ENCODE data around the gene STXBP6.
"Not testable (repeated sequence)": the region's sequence is repeated elsewhere in the genome, so short reads cannot be mapped to it uniquely, and the experiment has no call there.

STXBP6 gene

DNA sequence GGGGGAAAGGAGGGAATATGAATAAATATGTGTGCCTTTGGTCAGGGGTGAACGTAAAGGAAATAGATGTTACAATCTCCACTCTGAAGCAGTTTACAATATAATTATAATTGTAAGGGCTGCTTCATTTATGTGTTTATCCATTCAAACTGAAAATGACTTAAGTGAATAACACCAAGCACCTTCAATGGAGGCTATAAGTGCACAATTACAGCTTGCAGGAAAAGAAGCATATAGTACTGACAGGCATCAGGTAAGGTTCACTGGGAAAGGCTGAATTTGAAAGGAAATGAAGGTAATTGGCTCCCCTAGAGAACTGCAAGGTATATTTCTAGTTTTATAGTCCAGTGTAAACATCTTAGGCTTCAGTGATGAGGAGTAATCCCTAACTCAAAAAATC is 192.7 kb downstream of the STXBP6 start:
- DNase-seq (ENCODE audit: low spot score): no peak

DNA sequence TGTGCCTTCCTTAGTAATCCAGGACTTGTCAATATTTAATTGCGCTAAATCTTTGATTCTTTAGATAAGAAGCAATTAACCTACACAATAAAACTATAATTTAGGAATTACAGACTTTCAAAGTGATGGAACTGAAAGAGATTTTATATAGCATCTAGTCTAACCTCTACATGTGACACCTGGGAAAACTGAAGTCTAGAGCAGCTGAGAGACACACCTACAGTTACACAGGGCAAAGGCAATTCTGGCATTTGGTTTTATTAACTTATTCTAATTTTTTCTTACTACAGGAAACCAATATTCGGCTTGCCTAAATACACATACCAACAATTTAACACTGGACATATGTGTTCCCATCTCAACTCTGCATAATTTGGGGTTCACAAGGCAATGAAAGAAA is 196.5 kb downstream of the STXBP6 start:
- DNase-seq (ENCODE audit: low spot score): no peak

DNA sequence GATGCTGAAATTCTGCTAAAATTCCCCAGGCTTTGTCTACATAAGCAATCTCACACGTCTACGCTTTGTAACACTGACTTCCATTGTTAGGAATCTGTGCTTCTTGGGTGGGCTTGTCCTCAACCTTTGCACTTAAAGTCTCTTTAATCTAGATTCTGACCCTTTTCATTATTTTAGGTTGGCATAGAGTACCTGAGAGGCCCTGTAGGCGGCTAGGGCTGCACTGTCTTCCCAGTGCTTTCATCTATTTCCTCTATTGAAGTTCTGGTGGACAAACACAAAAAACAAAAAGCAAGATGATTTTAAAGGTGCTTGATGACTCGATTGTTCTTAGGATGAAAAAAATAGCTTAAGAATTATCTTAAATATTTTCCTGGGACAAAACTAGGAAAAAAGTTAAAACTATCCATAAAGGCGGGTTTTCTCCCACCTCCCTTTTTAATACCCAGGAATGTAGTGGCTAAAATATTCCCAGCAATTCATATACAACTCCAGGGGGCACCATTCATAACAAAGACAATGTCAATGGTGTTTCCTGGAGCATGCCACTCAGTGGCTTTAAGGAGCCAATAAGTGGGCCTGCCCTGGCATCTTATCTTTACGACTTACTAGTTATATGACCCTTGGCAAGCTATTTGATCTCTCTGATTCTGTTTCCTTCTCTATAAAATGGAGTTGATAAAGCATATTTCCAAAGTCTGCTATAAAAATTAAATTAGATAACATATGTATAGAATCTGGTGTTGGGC is 197.5 kb downstream of the STXBP6 start:
- DNase-seq (ENCODE audit: low spot score): no peak

DNA sequence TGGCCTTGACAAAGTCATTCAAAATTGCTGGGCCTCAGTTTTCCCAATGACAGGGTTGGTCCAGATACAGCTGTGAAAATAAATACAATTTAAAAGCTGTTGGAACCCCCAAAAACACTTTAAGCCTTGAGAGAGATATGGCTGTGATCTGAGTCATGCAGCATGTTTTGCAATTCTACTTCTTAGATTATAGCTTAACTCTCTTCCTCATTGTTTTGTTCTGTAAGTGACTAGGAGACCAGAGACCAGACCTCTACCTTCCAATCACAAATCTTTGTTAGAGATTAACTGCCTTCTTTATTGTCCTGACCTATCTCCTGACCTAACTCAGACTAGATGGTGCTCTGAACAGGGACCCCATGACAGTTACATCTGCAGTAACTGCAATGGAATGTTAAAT is 198.1 kb downstream of the STXBP6 start:
- DNase-seq (ENCODE audit: low spot score): no peak

DNA sequence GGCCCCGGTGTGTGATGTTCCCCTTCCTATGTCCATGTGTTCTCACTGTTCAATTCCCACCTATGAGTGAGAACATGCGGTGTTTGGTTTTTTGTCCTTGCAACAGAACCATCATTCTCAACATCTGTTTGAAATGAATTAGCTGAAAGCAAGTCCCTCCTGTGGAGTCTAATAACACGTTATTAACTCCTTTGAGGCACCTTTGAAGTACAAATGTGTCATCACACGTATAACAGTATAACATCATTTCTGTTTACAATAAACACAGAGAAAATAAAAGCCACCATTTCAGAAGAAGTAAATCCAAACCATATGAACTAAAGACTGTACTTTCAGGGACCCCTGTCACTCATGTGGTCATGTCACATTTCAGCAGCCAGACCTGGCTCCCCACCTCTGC is 198.5 kb downstream of the STXBP6 start:
- no peak for DNase-seq (ENCODE audit: low spot score)

DNA sequence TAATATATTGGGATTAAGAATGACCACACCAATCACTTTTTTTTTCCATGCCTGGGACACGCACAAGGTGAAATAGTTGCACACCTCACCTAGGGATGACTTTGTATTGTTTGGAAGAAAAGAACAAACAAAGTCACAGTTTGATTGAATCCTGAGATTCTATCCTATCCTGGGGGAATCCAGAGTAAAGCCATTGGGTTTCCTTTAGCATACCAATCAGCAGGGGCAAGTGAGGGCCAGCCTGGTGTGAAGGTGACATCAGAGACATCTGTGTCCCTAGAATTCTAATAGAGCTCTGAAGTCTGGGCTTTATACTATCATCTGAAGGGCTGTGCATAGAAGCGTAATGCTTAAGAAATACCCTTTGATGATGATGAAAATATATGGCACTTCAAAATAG is 199.9 kb downstream of the STXBP6 start:
- no peak for DNase-seq (ENCODE audit: low spot score)

DNA sequence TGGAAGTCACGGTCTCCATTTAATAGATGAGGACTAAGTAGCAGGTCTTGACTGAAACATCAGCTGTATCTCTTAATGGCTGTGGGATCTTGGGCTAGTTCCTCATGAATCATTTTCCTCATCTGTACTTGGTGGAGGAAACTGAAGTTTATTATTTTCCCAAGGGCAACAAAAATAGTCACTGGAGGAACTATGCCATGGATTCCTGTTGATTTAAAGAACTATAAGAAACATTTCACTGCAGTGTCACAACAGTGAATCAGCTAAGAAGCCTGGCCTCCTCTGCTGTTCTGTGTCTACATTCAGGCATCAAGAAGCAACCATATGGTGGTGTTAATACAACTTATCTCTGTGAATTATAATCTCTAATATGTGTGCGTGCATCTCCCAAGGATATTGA is 200.5 kb downstream of the STXBP6 start:
- no peak for DNase-seq (ENCODE audit: low spot score)

DNA sequence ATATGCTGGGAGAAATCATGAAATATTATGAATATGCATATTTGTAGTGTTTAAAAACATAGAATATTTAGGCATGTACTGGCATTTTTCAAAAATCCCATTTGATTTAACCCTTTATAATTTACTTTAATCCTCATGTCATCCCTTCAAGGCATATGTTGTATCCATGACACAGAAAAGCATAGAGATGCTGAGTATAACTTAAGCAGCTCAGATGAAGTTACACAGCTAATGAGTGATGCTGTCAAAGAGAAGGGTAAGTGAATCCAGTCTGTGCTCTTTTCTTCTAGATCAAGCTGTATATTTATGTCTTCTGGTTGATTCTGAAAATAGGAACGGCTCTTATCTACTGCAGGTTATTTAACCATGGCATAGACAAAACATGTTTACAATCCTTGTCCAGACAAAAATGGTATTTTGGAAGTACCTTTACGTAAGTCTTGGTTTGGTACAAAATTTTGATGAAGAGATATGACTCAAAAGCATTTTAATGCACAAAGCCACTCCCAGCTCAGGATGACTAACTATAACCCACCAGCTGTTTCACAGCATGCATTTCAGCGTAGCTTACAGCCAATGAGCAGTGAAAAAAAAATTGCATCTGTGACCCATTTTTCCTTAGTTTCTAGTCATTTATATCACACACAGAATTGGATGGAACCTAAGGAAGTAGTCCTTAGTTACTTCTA is 201.7 kb downstream of the STXBP6 start:
- DNase-seq (ENCODE audit: low spot score): peak; percentile 14

DNA sequence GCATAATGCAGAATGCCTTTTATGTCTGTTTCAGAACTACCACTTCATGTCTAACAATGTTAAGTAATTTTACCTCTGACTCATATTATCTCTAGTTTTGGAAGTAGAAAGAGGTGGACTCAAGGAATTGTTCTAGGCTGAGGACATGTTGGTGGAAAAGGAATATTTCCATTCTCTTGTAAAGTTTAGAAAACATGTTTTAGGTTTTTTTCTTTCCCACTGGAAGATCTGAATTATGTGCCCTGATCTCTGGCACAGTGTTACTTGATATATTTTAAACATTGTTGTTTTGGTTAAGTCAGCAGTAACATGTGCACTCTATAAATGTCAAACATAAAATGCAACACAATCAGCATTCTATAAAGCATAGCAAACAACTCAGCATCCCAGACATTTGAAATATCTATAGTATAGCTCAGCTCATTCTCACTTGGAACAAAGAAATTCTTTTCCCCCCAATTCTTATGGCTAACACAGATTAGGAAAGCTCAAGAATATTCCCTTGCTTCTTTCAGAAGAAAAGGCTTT is 202.3 kb downstream of the STXBP6 start:
- no peak for DNase-seq (ENCODE audit: low spot score)

DNA sequence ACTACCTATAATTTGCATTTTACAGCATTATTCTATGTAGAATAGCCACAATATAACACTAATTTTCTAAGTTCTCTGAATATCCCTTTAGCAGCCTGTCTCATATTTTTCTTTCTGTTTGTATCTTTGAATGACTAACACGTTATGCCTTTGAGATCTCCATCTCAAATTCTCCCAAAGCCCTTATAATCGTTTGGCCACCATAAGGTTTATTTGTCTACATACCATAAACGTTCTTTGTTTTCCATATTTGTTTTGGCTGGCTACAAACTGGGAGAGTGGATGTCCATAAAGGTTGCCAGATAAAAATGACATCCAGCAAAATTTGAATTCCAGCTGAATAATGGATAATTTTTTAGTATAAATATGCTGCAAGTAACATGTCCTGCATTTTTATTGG is 203.7 kb downstream of the STXBP6 start:
- DNase-seq (ENCODE audit: low spot score): no peak

DNA sequence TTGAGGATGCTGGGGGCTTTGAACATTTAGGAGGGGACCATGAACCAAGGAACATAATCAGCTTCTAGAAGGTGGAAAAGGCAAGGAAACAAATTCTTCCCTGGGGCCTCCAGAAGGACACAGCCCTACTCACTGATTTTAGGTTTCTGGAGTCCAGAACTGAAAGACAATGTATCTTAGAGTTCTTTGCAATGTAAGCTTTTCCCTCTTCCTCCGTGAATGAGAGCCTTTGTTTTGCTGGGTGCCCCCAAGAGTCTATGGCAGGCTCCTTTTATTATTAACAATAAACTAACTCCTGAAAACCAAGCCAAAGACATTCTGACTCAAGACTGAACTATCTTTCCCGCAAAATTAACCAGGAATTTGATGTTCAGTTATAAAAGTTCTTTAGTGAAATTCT is 204.1 kb downstream of the STXBP6 start:
- DNase-seq (ENCODE audit: low spot score): no peak

DNA sequence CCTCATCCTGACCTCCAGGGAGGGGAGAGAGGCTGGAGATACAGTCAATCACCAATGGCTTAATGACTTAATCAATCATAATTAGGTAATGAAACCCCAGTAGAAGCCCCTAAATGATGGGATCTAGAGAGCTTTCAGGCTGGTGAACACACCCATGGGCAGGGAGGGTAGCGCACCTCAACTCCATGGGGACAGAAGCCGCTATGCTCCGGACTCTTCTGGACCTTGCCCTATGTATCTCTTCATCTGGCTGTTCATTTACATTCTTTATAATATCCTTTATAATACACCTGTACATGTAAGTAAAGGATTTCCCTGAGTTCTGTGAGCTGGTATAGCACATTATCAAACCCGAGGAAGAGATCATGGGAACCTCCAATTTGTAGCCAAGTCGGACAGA is 205.9 kb downstream of the STXBP6 start:
- no peak for DNase-seq (ENCODE audit: low spot score)

DNA sequence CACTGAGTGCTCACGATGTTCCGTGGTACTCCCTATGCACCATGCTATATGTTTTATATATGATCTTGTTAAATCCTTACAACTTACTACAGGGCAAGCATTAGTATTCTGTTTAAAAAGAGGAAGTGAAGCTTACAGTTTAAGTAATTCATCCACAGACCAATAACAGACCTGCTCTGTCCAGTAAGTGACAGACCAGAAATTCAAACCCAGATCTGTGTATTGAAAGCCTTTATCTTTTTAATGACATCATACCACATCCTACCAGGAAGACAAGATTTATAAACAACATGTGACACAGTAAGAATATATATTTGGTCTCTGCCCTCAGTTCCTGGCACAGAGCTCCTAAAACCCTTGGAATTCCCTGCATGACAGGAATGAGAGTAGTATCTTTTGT is 206.5 kb downstream of the STXBP6 start:
- no peak for DNase-seq (ENCODE audit: low spot score)

DNA sequence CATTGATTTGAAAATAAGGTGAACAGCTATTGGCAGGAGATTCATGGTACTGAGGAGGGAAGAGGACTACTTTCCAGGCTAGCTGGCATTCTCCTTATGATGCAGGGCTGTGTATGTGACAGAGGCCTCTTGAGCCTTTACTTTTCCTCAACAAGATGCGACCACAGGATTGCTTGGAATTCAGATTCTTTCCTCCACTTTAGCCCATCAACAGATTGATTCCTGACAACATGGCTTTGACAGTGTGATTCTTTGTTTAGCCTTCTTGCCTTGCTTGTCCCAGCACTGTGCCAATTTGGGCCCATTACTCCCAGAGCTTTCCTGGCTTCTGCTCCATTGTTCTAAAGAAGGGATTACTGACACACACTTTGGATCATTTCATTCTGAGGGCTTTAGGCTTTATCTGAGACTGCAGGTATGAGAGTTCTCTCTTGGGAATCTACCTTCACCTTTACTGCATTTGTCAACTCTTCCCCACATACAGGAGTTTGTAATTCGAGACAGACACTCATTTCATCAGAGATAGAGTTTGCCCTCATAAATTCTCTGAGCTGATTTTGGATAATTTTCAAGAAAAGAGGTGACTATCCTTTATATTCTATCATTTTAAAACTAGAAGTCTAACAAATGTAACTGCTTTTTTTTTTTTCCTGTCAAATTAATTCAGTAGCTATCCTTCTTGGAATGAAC is 209.6 kb downstream of the STXBP6 start:
- no peak for DNase-seq (ENCODE audit: low spot score)

DNA sequence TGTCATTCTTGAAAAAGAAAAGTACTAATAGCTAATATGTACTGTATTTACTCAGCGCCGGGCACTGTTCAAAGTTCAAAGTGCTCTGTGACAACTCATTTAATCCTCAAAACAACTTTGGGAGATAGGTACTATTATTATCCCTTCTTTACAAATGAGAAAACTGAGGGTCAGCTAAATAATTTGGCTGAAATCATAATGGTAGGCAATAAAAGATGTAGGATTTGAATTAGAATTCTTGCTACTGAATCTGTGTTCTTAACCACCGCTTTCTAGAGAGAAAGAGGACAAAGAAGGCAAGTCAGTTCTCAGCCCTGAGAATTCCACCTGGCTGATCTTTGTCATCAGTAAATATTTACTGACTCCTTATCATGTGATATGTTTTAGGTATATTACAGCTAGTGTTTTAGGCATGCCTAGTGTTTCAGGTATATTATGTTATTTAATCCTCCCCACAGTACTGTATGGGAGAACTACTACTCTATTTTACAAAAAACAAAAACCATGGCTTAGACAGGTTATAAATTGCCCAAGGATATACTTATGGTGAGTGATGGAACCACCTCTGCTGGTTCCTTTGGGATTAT is 210.2 kb downstream of the STXBP6 start:
- DNase-seq (ENCODE audit: low spot score): no peak

DNA sequence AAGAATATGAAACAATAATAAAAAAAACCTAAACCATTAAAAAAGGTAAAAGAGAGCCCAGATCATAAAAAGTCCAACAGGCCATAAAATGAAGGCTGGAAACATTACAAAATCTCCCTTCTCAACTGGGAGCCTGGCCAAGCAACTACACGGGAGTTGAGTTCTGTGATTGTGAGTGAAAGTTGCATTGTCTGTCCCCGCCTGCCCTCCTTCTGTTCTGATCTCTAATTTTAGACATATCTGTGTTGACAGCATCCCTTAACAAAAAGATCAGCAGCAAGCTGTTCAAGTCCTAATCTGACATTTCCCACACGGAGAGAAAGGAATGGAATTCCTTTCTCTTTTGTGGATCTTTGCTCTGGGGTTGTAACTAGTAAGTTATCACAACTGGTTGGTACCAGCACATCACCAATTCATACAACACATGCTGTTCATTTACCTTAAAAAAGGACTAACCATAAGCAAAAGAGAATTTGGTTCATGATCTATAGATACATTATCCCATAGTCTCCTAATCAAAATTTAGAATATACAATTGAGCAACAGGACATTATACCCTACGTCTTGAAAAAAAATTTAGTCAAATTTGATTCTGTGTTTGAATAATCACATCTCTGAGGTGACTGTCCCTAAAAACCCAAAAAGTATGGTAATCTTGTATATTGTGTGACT is 210.9 kb downstream of the STXBP6 start:
- DNase-seq (ENCODE audit: low spot score): peak; percentile 58

DNA sequence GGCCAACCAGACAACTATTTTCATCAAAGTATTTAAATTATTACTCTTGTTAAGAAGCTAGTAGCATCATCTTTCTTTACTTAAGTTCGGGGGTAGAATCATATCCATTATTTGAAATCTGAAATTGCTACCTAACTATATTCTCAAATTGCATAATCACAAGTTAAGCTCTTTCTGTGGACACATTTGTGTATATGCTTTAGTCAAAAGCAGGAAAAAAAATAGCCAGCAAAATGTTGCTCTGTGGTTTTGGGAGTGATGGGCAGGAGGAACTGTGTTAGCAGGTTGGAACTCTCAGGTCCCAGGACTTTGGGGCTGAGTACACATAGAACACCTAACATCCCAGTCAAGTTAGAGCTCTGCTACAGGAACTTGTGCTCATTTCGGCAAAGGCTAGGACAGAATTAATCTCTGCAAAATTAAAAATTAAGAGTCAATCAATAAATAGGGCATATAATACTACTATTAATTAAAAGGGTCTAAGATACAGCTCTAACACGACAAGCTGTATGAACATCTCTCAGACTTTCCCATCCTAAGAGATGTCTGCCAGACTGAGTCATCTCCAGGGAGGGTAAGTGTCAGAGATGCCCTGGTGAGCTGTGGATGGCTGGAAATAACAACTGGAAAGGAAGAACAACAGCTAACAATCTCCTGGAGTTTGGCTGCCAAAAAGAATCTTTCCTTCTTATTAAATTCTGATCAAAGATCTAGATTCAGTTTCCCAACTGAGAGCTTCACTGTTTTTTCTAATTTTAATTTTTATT is 212.5 kb downstream of the STXBP6 start:
- DNase-seq (ENCODE audit: low spot score): no peak

DNA sequence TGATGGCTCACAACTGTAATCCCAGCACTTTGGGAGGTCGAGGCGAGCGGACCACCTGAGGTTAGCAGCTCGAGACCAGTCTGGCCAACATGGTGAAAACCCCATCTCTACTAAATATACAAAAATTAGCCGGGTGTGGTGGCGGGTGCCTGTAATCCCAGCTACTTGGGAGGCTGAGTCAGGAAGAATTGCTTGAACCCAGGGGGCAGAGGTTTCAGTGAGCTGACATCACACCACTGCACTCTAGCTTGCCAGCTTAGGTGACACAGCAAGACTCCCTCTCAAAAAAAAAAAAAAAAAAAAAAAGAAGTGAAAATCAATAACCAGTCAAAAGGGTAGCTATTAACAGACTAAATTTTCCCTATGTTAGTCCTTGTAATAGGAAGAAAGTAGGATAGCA is 213.6 kb downstream of the STXBP6 start:
- DNase-seq (ENCODE audit: low spot score): not testable (repeated sequence)

DNA sequence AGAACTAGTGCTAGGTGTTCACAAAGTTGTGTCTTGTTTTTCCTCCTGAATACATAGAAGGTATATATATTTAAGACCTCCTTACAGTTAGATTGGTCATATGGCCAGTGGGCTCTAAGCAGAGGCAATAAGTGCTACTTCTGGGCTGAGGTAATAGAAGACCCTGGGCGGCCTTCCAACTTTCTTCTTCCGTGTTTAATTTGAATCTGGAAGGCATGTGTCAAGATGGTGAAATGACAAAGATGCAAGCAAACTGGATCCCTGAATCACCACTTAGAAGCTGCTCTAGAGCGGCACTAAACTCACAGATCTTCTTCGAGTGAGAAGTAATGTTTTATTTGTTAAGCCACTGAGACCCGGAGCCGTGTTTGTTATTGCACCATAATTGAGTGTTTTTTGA is 215.0 kb downstream of the STXBP6 start:
- no peak for DNase-seq (ENCODE audit: low spot score)

DNA sequence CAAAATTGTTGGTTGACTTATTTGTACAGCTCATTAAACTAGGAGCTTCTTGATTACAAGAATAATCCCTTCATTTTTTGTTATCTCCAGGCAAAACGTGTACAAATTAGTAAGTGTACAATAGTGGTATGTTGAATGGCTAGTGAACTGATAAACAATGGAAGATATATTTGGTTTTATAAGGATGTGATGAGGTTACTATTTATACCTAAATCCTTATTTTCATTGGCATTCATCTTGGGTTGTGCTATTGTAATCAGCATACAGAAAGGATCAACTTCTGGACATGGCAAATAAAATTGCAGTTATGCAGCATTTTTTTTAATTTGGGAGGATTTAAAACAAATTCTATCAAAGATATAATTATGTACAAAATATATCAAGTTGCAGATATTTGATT is 216.6 kb downstream of the STXBP6 start:
- no peak for DNase-seq (ENCODE audit: low spot score)

DNA sequence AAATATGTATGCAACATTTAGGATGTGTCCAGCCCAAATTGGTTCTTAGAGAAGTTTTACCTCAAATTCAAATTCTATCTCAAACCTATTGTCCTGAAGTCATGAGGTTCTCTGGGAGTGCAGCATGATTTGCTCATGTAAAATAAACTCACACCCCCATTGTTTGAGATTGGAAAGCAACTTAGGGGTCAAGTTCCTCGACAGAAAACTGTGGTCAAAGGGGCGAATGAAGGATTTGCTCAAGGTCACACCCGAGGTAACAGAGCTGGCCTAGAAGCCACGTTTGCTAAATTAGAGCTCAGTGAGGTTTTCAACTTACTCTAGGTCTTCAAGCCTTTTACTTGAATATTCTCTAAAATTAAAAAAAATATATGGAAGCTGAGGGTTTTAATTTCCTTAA is 218.3 kb downstream of the STXBP6 start:
- DNase-seq (ENCODE audit: low spot score): no peak

Data from Ammon's horn (tissue), 1 donor.